GM13977 (cell line): ENCODE data around the gene MYCL.
"Not testable (repeated sequence)": the region's sequence is repeated elsewhere in the genome, so short reads cannot be mapped to it uniquely, and the experiment has no call there.

Source experiments
- DNase-seq: peaks from one replicate; pipeline ENCODE4 v3.0.0; 2012; ENCODE audit warnings: low spot score
- in situ Hi-C: fragments of 300-500 bp; cut with MboI; formaldehyde crosslinking; loops from one replicate; pipeline ENCODE4 v1.12.0; 2022; ENCODE audit warnings: low sequenced_read_pairs, low pct_unique_long_range_greater_than_20kb, mixed read lengths, inconsistent platforms; ENCODE audit not compliant: unreplicated experiment
- TF ChIP-seq, protein P1 (sequence below): IDR thresholded peaks from 2 replicates; pipeline ENCODE4 v1.5.1; 2012; ENCODE audit warnings: mild to moderate bottlenecking, control low read depth; ENCODE audit not compliant: insufficient read depth; ENCODE audit errors: extremely low read depth, missing control alignments

MYCL gene

DNA sequence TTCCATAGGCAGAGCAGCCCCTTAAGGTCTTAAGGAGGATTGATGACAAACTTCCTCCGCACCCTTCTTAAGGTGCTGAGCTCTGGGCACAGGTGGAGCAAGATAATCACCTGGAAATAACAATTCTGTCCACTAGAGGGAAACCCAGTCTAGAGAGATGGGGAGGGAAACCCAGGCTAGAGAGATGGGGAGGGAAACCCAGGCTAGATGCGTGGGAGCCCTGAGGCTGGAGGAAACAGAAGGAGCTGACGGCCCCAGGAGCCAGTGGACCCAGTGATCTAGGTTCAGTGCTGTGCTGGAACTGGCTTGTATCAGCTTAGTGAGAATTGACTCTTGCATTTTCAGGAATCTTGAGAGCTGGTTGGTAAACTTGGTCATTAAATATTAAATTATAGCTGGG is 17.8 kb upstream of the MYCL start:
- peak; percentile 86 for DNase-seq
- in situ Hi-C loops = loop anchor here (5.0 kb wide), 1 partner anchor 118 kb away; no protein-coding TSS in a partner anchor
- TF ChIP-seq, protein P1, sequence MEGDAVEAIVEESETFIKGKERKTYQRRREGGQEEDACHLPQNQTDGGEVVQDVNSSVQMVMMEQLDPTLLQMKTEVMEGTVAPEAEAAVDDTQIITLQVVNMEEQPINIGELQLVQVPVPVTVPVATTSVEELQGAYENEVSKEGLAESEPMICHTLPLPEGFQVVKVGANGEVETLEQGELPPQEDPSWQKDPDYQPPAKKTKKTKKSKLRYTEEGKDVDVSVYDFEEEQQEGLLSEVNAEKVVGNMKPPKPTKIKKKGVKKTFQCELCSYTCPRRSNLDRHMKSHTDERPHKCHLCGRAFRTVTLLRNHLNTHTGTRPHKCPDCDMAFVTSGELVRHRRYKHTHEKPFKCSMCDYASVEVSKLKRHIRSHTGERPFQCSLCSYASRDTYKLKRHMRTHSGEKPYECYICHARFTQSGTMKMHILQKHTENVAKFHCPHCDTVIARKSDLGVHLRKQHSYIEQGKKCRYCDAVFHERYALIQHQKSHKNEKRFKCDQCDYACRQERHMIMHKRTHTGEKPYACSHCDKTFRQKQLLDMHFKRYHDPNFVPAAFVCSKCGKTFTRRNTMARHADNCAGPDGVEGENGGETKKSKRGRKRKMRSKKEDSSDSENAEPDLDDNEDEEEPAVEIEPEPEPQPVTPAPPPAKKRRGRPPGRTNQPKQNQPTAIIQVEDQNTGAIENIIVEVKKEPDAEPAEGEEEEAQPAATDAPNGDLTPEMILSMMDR = peak; percentile 78

DNA sequence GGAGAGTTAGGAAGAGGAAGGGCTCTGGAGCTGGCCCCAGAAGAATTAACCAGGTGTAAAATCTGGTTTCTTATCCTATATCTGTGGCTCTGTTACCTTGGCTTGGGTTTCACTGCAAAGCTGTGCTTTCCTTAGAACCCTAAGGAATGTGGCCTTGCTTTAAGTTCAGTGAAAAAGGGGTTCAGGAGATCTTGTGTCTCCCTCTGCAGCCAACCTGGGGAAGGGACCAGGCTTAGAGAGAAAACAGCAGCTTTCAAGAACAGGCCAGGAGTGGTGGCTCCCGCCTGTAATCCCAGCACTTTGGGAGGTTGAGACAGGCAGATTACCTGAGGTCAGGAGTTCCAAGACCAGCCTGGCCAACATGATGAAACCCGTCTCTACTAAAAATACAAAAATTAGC is 16.1 kb upstream of the MYCL start:
- in situ Hi-C loops = loop anchor here (5.0 kb wide), 1 partner anchor 119 kb away; no protein-coding TSS in a partner anchor
- TF ChIP-seq, protein P1 = no peak
- DNase-seq = no peak

DNA sequence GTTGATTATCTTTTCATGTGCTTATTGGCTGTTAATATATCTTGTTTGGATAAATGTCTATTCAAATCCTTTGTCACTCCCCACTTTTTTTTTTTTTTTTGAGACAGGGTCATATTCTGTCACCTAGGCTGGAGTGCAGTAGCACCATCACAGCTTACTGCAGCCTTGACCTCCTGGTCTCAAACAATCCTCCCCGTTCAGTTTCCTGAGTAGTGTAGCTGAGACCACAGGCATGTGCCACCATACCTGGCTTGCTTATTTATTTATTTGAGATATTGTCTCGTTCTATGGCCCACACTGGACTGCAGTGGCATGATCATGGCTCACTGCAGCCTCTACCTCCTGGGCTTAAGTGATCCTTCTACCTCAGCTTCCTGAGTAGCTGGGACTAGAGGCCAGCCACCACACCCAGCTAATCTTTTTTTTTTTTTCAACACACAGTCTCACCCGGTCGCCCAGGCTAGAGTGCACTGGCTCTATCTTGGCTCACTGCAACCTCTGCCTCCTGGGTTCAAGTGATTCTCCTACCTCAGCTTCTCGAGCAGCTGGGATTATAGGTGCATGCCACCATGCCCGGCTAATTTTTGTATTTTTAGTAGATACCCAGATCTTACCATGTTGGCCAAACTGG is 13.9 kb upstream of the MYCL start:
- in situ Hi-C loops = loop anchor here (5.0 kb wide), 1 partner anchor 122 kb away; no protein-coding TSS in a partner anchor

DNA sequence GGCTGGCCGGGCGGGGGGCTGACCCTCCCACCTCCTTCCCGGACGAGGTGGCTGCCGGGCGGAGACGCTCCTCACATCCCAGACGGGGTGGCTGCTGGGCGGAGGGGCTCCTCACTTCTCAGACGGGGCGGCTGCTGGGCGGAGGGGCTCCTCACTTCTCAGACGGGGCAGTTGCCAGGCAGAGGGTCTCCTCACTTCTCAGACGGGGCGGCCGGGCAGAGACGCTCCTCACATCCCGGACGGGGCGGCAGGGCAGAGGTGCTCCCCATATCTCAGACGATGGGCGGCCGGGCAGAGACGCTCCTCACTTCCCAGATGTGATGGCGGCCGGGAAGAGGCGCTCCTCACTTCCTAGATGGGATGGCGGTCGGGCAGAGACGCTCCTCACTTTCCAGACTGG is 11.4 kb upstream of the MYCL start:
- DNase-seq, in situ Hi-C loops: not testable (repeated sequence)

More for the DNA sequence above, 13.9 kb upstream of the MYCL start:
- DNase-seq = no peak
- TF ChIP-seq, protein P1 = no peak

DNA sequence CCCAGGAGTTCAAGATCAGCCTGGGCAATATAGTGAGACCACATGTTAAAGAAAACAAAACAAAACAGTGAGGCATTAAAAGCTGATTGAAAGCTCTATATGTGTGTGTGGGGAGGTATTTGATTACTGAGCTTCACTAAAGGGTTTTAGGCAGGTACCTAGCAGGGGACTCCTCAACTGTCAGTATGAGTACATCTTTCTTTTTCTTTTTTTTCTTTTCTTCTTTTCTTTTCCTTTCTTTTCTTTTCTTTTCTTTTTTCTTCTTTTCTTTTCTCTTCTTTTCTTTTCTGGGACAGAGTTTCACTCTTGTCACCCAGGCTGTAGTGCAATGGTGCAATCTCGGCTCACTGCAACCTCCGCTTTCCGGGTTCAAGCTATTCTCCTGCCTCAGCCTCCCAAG is 8.5 kb upstream of the MYCL start:
- in situ Hi-C loops = no loop called here
- DNase-seq = no peak
- TF ChIP-seq, protein P1 = no peak

DNA sequence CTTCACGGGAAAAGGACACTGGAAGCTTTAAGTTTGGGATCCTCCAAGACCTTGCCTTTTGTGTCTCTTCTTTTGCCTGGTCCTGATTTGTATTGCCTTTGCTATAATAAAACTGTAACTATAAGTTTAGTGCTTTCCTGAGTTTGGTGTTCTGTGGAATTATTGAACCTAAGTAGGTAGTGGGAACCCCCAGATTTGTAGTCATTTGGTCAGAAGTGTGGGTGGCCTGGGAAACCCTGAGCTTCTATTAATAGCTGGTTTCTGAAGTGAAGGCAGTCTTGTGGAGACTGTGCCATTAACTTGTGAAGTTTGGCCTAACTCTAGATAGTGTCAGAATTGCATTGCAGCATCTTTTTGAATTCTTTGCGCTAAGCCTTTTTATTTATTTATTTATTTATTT is 6.8 kb upstream of the MYCL start:
- TF ChIP-seq, protein P1 = no peak
- in situ Hi-C loops = loop anchor here (5.0 kb wide), 1 partner anchor 86 kb away; no protein-coding TSS in a partner anchor

More for the DNA sequence above, 6.8 kb upstream of the MYCL start:
- DNase-seq = peak; percentile 45
